ENCODE measurements around the gene TMEM14A.

GRCh38 chr6:52653151-52653550, 17.8 kb upstream of the TMEM14A start:
- no peak for TF ChIP-seq SOX6 (IDR thresholded peaks at IDR 0.05)
- no peak for TF ChIP-seq PTRF (tag; IDR thresholded peaks at IDR 0.05)
- no peak for TF ChIP-seq CTCF (IDR thresholded peaks at IDR 0.05 in 2 of 3, conservative IDR thresholded peaks at IDR 0.05 in 1 of 3; ENCODE audit: insufficient read depth in 2 of 3, low read depth in 1 of 3, low read length in 3 of 3)
- TF ChIP-seq ZNF23 (CRISPR knock-in tag; IDR thresholded peaks at IDR 0.05) = no peak
- no peak for TF ChIP-seq RNF2 (IDR thresholded peaks at IDR 0.05)
- TF ChIP-seq ID3 (CRISPR knock-in tag; IDR thresholded peaks at IDR 0.05) = no peak
- TF ChIP-seq ID3 (tag; IDR thresholded peaks at IDR 0.05) = no peak
- TF ChIP-seq ZNF24 (IDR thresholded peaks at IDR 0.05) = no peak
- TF ChIP-seq CBX5 (IDR thresholded peaks at IDR 0.05; ENCODE audit: borderline replicate concordance, low read depth) = no peak
- no peak for TF ChIP-seq L3MBTL2 (IDR thresholded peaks at IDR 0.05)

All from K562 (cell line).